ENCODE measurements around the gene SLC25A26. TPM values are rescaled to one million over a fixed set of nuclear protein-coding genes. Genes with fewer than 3 reads are reported as not detected.
A peak's percentile ranks its signal among the peaks of the same experiment; 100 is the strongest.

Gene SLC25A26
- total RNA-seq, 2 donors from 2014 or later, result 13.0 to 16.4 TPM

DNA sequence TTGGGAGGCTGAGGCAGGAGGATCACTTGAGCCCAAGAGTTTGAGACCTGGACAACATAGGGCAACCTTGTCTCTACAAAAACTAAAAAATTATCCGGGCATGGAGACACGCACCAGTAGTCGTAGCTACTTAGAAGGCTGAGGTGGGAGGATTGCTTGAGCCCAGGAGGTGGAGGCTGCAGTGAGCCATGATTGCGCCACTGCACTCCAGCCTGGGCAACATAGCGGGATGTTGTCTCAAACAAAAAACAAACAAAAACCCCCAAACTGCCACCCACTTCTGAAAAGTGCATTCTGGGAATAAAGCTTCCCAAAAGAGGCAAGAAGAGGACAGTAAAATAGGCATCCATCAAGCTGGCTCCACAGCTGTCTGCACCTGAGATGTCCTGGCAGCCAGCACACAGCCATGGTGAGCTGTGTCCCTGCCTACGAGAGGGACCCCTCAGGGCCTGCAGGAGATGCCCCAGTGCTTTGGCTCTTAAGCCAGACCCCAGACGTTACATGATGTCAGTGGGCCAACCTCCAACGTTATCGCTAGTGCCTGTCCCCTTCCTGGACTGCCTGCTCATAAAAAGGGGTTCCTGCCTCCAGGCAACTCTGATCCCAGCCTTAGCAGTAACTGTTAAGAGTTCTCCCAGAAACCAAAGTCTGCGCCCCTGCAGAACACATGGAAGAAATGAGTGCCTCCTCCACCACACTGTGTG lies 178.9 kb downstream of the SLC25A26 start:
- intact Hi-C loops (cut with DNase I), result loop anchor here in 1 of 2 donors (10.0 kb wide), 2 partner anchors 125 to 415 kb away; no protein-coding TSS in a partner anchor
- no peak for DNase-seq (ENCODE audit: low spot score)

DNA sequence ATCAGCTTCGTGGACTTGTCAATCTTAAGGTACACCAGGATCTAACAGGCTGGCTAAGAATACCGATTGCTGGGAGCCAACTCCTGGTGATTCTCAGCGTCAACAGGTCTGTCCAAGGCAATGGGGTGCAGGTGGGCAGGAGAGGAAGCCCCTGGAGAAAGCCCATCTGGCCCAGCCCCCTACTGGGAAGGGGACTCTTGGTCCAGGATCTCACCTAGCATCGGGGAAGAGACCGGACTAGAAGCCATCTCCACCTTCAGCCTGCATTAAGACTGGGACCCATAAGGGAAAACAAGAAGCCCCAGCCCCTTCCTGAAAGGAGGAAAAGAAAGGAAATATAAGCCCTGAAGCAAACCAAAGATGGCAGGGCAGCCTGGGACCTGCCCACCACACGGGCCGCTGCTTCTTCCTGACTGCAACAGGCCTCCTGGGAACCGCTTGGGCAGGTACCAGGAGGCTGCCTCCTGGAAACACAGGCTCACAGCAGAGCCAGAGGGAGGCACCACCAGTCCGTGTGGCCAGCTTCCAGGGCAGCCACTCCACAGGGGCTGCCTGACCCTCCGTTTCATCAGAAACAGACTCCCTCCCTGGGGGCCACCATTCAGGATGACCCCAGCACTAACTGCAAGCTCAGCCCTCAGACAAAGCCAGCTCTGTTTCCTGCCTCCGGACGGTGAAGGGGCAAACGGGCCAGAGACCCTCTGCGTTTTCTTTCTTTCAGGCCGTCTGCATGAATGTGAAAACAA lies 179.8 kb downstream of the SLC25A26 start:
- no peak for DNase-seq (ENCODE audit: low spot score)
- intact Hi-C loops (cut with DNase I), result loop anchor here in 1 of 2 donors (10.0 kb wide), 2 partner anchors 126 to 414 kb away; no protein-coding TSS in a partner anchor

GRCh38 chr3:66401157-66401550 lies 180.4 kb downstream of the SLC25A26 start:
- no peak for DNase-seq (ENCODE audit: low spot score)
- intact Hi-C loops (cut with DNase I), result loop anchor here in 1 of 2 donors (10.0 kb wide), 2 partner anchors 126 to 414 kb away; no protein-coding TSS in a partner anchor

DNA sequence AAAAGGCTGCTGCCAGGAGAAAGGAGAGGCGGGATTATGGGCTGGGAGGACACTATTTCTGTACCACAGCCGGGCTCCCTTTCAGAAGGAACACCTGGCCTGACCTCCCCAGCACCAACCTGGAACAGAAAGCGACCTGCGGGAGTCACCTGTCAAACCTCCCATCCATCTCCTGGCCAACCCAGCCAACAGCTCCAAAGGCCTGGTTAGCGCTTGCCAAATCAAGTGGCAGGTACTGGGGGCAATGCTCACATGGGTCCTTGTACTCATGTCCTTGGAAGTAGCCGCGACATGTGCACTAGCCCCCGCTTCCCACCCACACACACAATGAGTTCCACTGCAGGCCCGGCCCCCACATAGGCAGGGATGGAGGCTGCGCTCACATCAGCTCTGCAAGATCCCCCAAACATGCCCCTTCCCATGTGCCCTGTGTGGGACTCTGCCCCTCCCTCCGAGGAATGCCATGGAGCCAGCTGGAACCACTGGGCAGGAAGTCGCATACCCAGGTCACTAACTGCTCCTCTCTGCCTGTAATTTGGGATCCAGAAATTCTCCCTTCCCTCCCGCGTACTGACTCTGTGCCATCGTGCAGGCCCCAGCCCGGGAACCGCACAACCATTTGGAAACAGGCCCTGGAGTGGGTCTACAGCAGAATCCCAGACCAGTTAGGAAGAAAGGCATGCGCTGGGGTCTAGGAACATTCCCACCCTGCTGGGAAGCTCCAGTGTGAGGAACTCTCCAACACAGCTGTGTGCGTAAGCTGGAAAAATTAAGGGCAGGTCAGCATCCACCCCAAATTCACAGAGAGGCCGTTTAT lies 181.1 kb downstream of the SLC25A26 start:
- intact Hi-C loops (cut with DNase I), result loop anchor here in 1 of 2 donors (10.0 kb wide), 2 partner anchors 127 to 413 kb away; no protein-coding TSS in a partner anchor
- DNase-seq (ENCODE audit: low spot score), result no peak

GRCh38 chr3:66402596-66403290 lies 181.9 kb downstream of the SLC25A26 start:
- DNase-seq (ENCODE audit: low spot score), result no peak
- intact Hi-C loops (cut with DNase I), result loop anchor here in 1 of 2 donors (10.0 kb wide), 2 partner anchors 128 to 412 kb away; no protein-coding TSS in a partner anchor

GRCh38 chr3:66403323-66403990 lies 182.7 kb downstream of the SLC25A26 start:
- DNase-seq (ENCODE audit: low spot score), result no peak
- intact Hi-C loops (cut with DNase I), result loop anchor here in 1 of 2 donors (10.0 kb wide), 2 partner anchors 129 to 411 kb away; no protein-coding TSS in a partner anchor

- intact Hi-C loops (cut with DNase I), result loop anchor here in 1 of 2 donors (10.0 kb wide), 2 partner anchors 129 to 411 kb away; no protein-coding TSS in a partner anchor
- no peak for DNase-seq (ENCODE audit: low spot score)
Observed at GRCh38 chr3:66404197-66404596, 183.4 kb downstream of the SLC25A26 start.

GRCh38 chr3:66404903-66405700 lies 184.3 kb downstream of the SLC25A26 start:
- no peak for DNase-seq (ENCODE audit: low spot score)
- intact Hi-C loops (cut with DNase I), result loop anchor here (5.0 to 10.0 kb wide), 3 partner anchors 92 to 410 kb away; no protein-coding TSS in a partner anchor

GRCh38 chr3:66405701-66406091 lies 184.9 kb downstream of the SLC25A26 start:
- intact Hi-C loops (cut with DNase I), result loop anchor here (5.0 to 10.0 kb wide), 3 partner anchors 92 to 409 kb away; no protein-coding TSS in a partner anchor
- DNase-seq (ENCODE audit: low spot score), result no peak

DNA sequence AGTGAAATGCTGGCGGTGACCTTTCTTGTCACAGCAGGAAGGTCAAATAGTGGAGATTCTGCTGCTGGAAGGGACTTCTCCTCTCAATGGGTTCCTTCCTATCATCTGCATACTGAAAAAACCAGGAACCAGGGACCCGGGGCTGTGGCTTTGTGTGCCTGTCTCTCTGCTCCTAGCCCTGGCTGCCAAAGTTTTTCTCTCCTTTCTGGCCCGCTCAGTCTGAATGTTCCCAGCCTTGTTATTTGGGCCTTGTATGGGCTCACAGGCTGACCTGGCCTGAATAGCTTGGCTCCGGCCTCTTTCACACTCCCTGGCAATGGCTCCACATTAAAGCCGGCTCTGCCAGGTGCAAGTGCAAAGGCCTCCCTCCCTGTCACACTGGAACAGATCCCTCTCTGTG lies 185.4 kb downstream of the SLC25A26 start:
- DNase-seq (ENCODE audit: low spot score), result no peak
- intact Hi-C loops (cut with DNase I), result loop anchor here (5.0 to 10.0 kb wide), 3 partner anchors 91 to 409 kb away; no protein-coding TSS in a partner anchor

- intact Hi-C loops (cut with DNase I), result loop anchor here (5.0 to 10.0 kb wide), 3 partner anchors 90 to 408 kb away; no protein-coding TSS in a partner anchor
- DNase-seq (ENCODE audit: low spot score), result no peak
Observed at GRCh38 chr3:66406831-66407610, 186.2 kb downstream of the SLC25A26 start.

- DNase-seq (ENCODE audit: low spot score), result peak; percentile 88
- intact Hi-C loops (cut with DNase I), result loop anchor here (5.0 to 10.0 kb wide), 3 partner anchors 90 to 407 kb away; no protein-coding TSS in a partner anchor
Observed at GRCh38 chr3:66407611-66408218, 186.9 kb downstream of the SLC25A26 start.

- intact Hi-C loops (cut with DNase I), result loop anchor here (5.0 to 10.0 kb wide), 3 partner anchors 87 to 405 kb away; no protein-coding TSS in a partner anchor
- no peak for DNase-seq (ENCODE audit: low spot score)
Observed at GRCh38 chr3:66409771-66410754, 189.3 kb downstream of the SLC25A26 start.

DNA sequence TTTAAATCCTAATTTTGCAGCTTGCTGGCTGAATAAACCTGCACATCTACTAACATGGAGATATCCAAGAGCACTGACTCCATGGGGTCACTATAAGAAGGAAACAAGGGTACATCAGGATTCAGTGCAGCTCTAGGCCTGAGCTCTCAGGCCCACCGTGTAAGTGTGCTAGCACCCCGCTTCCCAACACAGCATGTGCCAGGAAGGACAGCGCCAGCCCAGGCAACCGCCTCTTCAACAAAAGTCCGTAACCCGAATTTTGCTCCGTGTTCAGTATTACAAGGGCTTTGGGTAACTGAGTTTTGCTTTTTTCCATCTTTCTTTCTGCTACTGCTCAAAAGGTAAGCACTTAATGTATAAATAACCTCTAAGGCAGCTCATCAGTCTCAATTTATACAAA lies 190.2 kb downstream of the SLC25A26 start:
- DNase-seq (ENCODE audit: low spot score), result no peak
- intact Hi-C loops (cut with DNase I), result no loop called here

DNA sequence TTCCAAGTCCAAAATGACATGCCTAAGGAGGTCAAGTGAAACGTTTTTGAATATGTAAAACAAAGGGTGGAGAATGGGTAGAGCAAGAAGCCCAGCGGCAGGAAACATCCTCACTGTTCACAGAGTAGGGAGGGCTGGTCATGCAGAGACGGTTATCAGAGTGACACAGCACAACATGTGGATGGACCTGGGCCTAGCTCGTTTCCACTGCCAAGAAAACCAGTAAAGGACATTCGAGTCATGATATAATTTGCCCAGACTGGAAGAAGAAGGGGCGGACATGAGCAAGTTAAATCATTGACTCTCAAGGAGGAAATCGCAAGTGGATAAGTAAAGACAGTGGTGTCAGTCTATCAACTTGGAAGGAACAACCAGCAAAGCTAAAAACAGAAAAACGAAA lies 190.7 kb downstream of the SLC25A26 start:
- no peak for DNase-seq (ENCODE audit: low spot score)
- intact Hi-C loops (cut with DNase I), result no loop called here

Data from posterior vena cava (tissue), 2 donors.